T-helper 2 cell treated with Interferon-gamma antibody and Interleukin-4, amounts not matched to agents 5 μg/mL and 100 μg/mL, for 36 hours (primary cell): ENCODE data around the gene SPDYA.
A peak's percentile ranks its signal among the peaks of the same experiment; 100 is the strongest.
"Not testable (repeated sequence)": the region's sequence is repeated elsewhere in the genome, so short reads cannot be mapped to it uniquely, and the experiment has no call there.

Source experiments
- DNase-seq: peaks from one replicate; pipeline ENCODE4 v3.0.0; 2021; ENCODE audit warnings: low spot score
- H3K27ac Mint-ChIP-seq: one replicate; pipeline ENCODE4 v1.8.0; 2021; ENCODE audit warnings: mild to moderate bottlenecking, mixed read lengths
- H3K27me3 Mint-ChIP-seq: one replicate; pipeline ENCODE4 v1.8.0; 2021; ENCODE audit warnings: low read depth, mixed read lengths
- H3K36me3 Mint-ChIP-seq: one replicate; pipeline ENCODE4 v1.8.0; 2021; ENCODE audit warnings: low read depth, mixed read lengths
- H3K4me1 Mint-ChIP-seq: one replicate; pipeline ENCODE4 v1.8.0; 2021; ENCODE audit warnings: low read depth, mixed read lengths
- H3K4me3 Mint-ChIP-seq: one replicate; pipeline ENCODE4 v1.8.0; 2022; ENCODE audit warnings: mild to moderate bottlenecking, moderate library complexity, mixed read lengths
- H3K9me3 Mint-ChIP-seq: one replicate; pipeline ENCODE4 v1.8.0; 2021; ENCODE audit warnings: mixed read lengths

SPDYA gene

DNA sequence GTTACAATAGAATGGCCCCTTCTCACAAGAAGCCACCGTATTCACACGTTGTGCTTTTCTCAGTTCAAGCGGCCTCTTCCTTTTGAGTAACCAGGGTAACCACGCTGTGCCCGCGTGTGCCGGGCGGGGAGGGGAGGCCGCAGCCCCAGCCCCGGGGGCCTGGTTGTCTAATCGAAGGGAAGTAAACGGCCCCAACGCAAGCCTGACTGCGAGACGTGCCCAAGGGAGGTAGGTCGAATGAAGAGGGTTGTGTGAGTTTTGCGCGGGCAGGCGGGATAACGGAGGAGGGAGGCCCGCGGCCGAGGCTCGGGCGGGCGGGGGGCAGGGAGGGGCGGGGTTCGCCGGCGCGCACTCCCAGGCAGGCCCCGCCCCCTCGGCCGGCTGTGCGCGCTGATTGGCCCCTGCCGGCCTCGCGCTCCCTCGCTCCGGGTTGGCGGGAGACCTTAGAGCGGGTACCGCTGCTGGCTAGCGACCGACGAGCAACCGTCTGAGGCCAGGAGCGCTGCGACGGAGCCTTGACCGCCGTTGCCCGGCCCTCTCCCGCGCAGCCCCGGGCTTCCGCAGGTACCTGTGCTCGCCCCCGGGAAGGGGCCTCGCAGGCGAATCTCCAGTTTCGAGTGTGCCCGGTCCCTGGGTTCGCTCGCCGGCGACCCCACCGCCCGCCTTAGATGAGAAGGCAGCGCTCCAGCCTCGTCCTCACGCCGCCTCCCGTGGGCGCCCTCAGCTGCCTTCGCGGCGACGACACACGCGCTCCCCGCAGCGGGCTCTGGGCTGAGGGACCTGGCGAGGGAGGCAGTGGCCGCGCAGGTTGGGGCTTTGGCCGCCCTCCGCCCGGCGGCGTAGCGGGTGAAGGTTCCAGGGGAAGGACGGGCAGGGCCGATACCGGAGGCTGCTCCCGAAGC, at the start of gene SPDYA:
SPDYA (plus strand) TSS at position 451 of the 902 bp plus-strand sequence. CDS start 5,181 bp downstream, outside the sequence.
- peaks cover 7% of the 10 kb centered on the region for H3K36me3 Mint-ChIP-seq
- peak within 1 kb of the TSS; percentile 62 for H3K27ac Mint-ChIP-seq
- H3K4me3 Mint-ChIP-seq: peak within 1 kb of the TSS; percentile 77

DNA sequence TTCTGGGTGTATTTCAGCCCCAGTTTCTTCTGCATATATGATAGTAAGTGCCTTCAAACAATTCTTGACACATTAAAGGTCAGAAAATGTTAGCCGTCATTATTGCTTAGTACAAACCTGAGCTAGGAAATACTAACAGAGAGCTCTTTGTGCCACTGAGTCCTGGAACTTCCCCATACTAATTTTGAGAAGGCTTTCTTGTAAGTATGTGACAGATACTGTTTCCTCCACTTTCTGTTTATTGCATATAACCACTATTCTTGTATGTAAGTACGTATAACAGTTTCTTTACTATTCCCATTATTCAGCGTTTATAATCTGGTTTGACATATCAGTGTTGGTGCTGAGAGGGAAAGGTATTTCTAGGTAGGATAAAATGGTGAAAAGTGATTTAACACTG, 49.2 kb upstream of the SPDYA start:
- Mint-ChIP-seq H3K4me3 (no peak overlapping the region), H3K4me1 (peaks cover 20% of the 10 kb centered on the region), H3K9me3 (no peaks in the 10 kb centered on the region), H3K36me3 (peaks cover 16% of the 10 kb centered on the region), H3K27me3 (no peaks in the 10 kb centered on the region), H3K27ac (no peak overlapping the region)
- DNase-seq: no peak

More for the DNA sequence above, at the start of gene SPDYA:
- Mint-ChIP-seq H3K9me3 (no peaks in the 10 kb centered on the region), H3K4me1 (peaks cover 7% of the 10 kb centered on the region), H3K27me3 (peaks cover 2% of the 10 kb centered on the region)
- peak; percentile 85 for DNase-seq

- DNase-seq: no peak
- H3K9me3 Mint-ChIP-seq: no peaks in the 10 kb centered on the region
- no peak overlapping the region for H3K4me3 Mint-ChIP-seq
- H3K27me3 Mint-ChIP-seq: no peaks in the 10 kb centered on the region
- no peak overlapping the region for H3K27ac Mint-ChIP-seq
- peaks cover 21% of the 10 kb centered on the region for H3K4me1 Mint-ChIP-seq
- peaks cover 22% of the 10 kb centered on the region for H3K36me3 Mint-ChIP-seq
Observed at GRCh38 chr2:28764909-28765711, 45.5 kb upstream of the SPDYA start.

- Mint-ChIP-seq H3K27ac (no peak overlapping the region), H3K36me3 (peaks cover 24% of the 10 kb centered on the region), H3K4me1 (peaks cover 21% of the 10 kb centered on the region), H3K4me3 (no peak overlapping the region), H3K27me3 (no peaks in the 10 kb centered on the region), H3K9me3 (no peaks in the 10 kb centered on the region)
- no peak for DNase-seq
Observed at GRCh38 chr2:28766070-28766469, 44.6 kb upstream of the SPDYA start.

GRCh38 chr2:28767337-28767736, 43.3 kb upstream of the SPDYA start:
- Mint-ChIP-seq H3K36me3 (peaks cover 21% of the 10 kb centered on the region), H3K27me3 (no peaks in the 10 kb centered on the region), H3K4me1 (peaks cover 25% of the 10 kb centered on the region), H3K4me3 (no peak overlapping the region), H3K27ac (no peak overlapping the region), H3K9me3 (no peaks in the 10 kb centered on the region)
- DNase-seq: no peak

- Mint-ChIP-seq H3K9me3 (no peaks in the 10 kb centered on the region), H3K27ac (no peak overlapping the region), H3K27me3 (no peaks in the 10 kb centered on the region), H3K4me3 (no peak overlapping the region), H3K4me1 (peaks cover 28% of the 10 kb centered on the region), H3K36me3 (peaks cover 21% of the 10 kb centered on the region)
- no peak for DNase-seq
Observed at GRCh38 chr2:28768422-28768821, 42.2 kb upstream of the SPDYA start.

DNA sequence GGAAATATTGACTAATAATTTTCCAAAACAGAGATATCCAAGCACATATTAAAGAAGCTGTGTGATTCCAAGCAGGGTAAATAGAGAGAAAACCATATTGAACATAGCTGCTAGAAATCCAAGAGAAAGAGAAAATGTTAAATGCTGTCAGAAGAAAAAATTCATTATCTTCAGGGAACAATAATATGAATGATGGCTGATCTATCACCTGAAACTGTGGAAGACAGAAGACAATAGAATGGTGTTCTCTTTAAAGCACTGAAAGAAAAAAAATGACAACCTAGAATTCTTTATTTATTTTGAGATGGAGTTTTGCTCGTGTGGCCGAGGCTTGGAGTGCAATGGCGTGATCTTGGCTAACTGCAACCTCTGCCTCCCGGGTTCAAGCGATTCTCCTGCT, 41.7 kb upstream of the SPDYA start:
- Mint-ChIP-seq H3K4me1 (peaks cover 27% of the 10 kb centered on the region), H3K27me3 (no peaks in the 10 kb centered on the region), H3K27ac (no peak overlapping the region), H3K36me3 (peaks cover 21% of the 10 kb centered on the region), H3K4me3 (no peak overlapping the region), H3K9me3 (no peaks in the 10 kb centered on the region)
- DNase-seq: no peak

- Mint-ChIP-seq H3K9me3 (no peaks in the 10 kb centered on the region), H3K4me1 (peaks cover 22% of the 10 kb centered on the region), H3K4me3 (no peak overlapping the region), H3K36me3 (peaks cover 26% of the 10 kb centered on the region), H3K27ac (no peak overlapping the region), H3K27me3 (no peaks in the 10 kb centered on the region)
- no peak for DNase-seq
Observed at GRCh38 chr2:28772351-28772750, 38.3 kb upstream of the SPDYA start.

DNA sequence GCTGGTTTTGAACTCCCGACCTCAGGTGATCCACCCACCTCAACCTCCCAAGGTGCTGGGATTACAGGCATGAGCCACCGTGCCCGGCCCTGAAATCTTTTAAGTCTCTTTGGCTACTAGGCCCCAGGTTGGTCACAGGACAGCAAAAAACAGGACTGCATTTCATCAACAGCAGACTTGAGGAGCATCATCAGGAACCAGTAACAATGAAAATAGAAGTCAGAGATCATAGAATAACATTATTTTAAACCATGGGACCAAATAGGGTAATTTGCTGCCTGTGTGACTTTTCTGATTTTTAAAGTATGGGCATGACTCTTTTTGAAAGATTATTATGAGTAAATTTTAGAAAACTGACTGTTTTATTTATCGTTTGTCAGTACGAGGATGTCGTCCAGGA, 34.2 kb upstream of the SPDYA start:
- Mint-ChIP-seq H3K4me1 (peaks cover 10% of the 10 kb centered on the region), H3K27me3 (no peaks in the 10 kb centered on the region), H3K36me3 (peaks cover 25% of the 10 kb centered on the region), H3K27ac (no peak overlapping the region), H3K4me3 (no peak overlapping the region), H3K9me3 (no peaks in the 10 kb centered on the region)
- no peak for DNase-seq

GRCh38 chr2:28778392-28778791, 32.2 kb upstream of the SPDYA start:
- Mint-ChIP-seq H3K4me3 (no peak overlapping the region), H3K27me3 (no peaks in the 10 kb centered on the region), H3K9me3 (no peaks in the 10 kb centered on the region), H3K4me1 (peaks cover 4% of the 10 kb centered on the region), H3K36me3 (peaks cover 34% of the 10 kb centered on the region), H3K27ac (no peak overlapping the region)
- no peak for DNase-seq

DNA sequence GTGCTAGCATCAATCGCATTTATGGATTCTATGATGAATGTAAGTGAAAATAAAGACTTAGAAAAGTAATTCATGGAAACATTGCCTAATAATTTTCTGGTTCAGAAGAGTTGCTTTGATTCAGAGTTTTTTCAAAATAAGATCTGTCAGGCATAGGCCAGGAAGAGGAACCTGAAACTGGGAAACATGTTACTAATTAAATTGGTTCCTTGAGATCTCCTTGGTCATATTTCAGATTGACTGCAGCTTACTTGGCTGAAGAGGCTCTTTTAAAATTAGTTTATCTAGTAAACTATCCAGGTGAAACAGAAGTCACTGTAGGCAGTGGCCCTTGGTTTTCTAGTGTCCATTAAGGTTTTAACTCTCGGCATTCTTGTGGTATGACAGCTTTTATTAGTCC, 31.6 kb upstream of the SPDYA start:
- Mint-ChIP-seq H3K9me3 (no peaks in the 10 kb centered on the region), H3K36me3 (peaks cover 37% of the 10 kb centered on the region)

GRCh38 chr2:28780496-28780895, 30.1 kb upstream of the SPDYA start:
- H3K27ac Mint-ChIP-seq: no peak overlapping the region
- H3K36me3 Mint-ChIP-seq: peaks cover 40% of the 10 kb centered on the region
- no peaks in the 10 kb centered on the region for H3K9me3 Mint-ChIP-seq
- DNase-seq: no peak
- no peak overlapping the region for H3K4me3 Mint-ChIP-seq
- no peaks in the 10 kb centered on the region for H3K27me3 Mint-ChIP-seq
- H3K4me1 Mint-ChIP-seq: peaks cover 4% of the 10 kb centered on the region

More for the DNA sequence above, 31.6 kb upstream of the SPDYA start:
- Mint-ChIP-seq H3K27me3 (no peaks in the 10 kb centered on the region), H3K4me3 (no peak overlapping the region), H3K27ac (no peak overlapping the region), H3K4me1 (peaks cover 4% of the 10 kb centered on the region)
- DNase-seq: no peak

- Mint-ChIP-seq H3K36me3 (peaks cover 38% of the 10 kb centered on the region), H3K27ac (no peak overlapping the region), H3K27me3 (no peaks in the 10 kb centered on the region), H3K9me3 (no peaks in the 10 kb centered on the region), H3K4me3 (no peak overlapping the region), H3K4me1 (peaks cover 4% of the 10 kb centered on the region)
- no peak for DNase-seq
Observed at GRCh38 chr2:28782423-28782822, 28.2 kb upstream of the SPDYA start.

- not testable (repeated sequence) for H3K4me3 Mint-ChIP-seq, H3K9me3 Mint-ChIP-seq, H3K27me3 Mint-ChIP-seq, H3K27ac Mint-ChIP-seq, H3K4me1 Mint-ChIP-seq, DNase-seq
- H3K36me3 Mint-ChIP-seq: peaks cover 44% of the 10 kb centered on the region
Observed at GRCh38 chr2:28784570-28784969, 26.1 kb upstream of the SPDYA start.
